Panc1 (cell line): ENCODE data around the gene NHS.

ENCODE experiments used
- TCF7L2 ChIP-seq: IDR thresholded peaks from 2 replicates; pipeline ENCODE4 v1.6.1; 2011; ENCODE audit warnings: mild to moderate bottlenecking, low read depth, low read length, inconsistent platforms
- TF ChIP-seq, protein P1 (sequence below): fragments of 450-650 bp; IDR thresholded peaks from 2 replicates; pipeline ENCODE4 v1.5.1; 2017; ENCODE audit warnings: mild to moderate bottlenecking

DNA sequence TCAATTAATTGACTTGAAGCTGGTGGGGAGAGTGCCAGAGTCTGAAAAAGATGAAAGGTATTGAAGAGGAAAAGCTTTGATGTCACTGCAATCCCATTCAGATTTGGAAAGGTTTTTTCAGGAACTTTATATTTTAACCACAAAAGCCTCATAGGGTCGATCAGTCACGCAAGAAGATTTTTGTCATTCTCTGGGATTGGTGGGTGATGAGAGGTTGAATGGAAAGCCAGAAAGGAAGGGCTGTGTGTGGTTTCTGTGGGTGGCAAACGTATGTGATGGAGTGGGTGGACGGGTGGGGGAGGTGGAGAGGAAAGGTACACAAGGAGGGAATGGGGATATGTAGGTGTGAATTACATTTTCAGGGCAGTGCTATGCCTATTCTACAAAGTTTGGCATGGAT, 188.5 kb downstream of the NHS start:
- TF ChIP-seq, protein P1, sequence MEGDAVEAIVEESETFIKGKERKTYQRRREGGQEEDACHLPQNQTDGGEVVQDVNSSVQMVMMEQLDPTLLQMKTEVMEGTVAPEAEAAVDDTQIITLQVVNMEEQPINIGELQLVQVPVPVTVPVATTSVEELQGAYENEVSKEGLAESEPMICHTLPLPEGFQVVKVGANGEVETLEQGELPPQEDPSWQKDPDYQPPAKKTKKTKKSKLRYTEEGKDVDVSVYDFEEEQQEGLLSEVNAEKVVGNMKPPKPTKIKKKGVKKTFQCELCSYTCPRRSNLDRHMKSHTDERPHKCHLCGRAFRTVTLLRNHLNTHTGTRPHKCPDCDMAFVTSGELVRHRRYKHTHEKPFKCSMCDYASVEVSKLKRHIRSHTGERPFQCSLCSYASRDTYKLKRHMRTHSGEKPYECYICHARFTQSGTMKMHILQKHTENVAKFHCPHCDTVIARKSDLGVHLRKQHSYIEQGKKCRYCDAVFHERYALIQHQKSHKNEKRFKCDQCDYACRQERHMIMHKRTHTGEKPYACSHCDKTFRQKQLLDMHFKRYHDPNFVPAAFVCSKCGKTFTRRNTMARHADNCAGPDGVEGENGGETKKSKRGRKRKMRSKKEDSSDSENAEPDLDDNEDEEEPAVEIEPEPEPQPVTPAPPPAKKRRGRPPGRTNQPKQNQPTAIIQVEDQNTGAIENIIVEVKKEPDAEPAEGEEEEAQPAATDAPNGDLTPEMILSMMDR = no peak
- TF ChIP-seq TCF7L2 = no peak
